Measurements from ENCODE around the gene UNC13A. TPM values are rescaled to one million over a fixed set of nuclear protein-coding genes. Genes with fewer than 3 reads are reported as not detected.

The UNC13A gene
- total RNA-seq, 3 donors from 2014 or later (not counting 1 experiment from before 2014, with no cell fraction given) = not detected

DNA sequence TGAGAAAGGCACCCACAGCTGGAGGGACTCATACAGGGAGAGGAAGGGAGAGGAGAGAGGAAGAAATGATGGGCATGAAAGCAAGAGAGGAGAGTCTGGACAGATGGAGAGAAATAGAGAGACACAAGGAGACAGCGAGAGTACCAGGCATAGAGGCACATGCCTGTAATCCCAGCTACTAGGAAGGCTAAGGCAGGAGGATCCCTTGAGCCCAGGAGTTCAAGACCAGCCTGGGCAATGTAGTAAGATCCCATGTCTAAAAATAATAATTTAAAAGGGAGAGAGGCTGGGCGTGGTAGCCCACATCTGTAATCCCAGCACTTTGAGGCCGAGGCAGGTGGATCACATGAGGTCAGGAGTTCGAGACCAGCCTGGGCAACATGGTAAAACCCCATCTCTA is 9.3 kb downstream of the UNC13A start:
- H3K4me1 Mint-ChIP-seq = peaks cover 22 to 28% of the 10 kb centered on the region in 2 donors
- peak overlapping the region; percentile 68 for H3K4me3 Mint-ChIP-seq
- TF ChIP-seq, protein P1, sequence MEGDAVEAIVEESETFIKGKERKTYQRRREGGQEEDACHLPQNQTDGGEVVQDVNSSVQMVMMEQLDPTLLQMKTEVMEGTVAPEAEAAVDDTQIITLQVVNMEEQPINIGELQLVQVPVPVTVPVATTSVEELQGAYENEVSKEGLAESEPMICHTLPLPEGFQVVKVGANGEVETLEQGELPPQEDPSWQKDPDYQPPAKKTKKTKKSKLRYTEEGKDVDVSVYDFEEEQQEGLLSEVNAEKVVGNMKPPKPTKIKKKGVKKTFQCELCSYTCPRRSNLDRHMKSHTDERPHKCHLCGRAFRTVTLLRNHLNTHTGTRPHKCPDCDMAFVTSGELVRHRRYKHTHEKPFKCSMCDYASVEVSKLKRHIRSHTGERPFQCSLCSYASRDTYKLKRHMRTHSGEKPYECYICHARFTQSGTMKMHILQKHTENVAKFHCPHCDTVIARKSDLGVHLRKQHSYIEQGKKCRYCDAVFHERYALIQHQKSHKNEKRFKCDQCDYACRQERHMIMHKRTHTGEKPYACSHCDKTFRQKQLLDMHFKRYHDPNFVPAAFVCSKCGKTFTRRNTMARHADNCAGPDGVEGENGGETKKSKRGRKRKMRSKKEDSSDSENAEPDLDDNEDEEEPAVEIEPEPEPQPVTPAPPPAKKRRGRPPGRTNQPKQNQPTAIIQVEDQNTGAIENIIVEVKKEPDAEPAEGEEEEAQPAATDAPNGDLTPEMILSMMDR (IDR thresholded peaks at IDR 0.05) = no peak
- peaks cover 8% of the 10 kb centered on the region for H3K27me3 ChIP-seq (ENCODE audit: control insufficient read depth, insufficient read depth, low read length)
- no peak overlapping the region for H3K27ac ChIP-seq (ENCODE audit: low read length)
- no peaks in the 10 kb centered on the region for H3K9me3 Mint-ChIP-seq
- peaks cover 14% of the 10 kb centered on the region for H3K4me1 ChIP-seq (ENCODE audit: control insufficient read depth, insufficient read depth, low read length)
- H3K36me3 Mint-ChIP-seq = no peaks in the 10 kb centered on the region
- intact Hi-C loops (cut with micrococcal nuclease) = no loop called here
- 84% methylated on average over 4 of the region's 4 CpGs for WGBS (ENCODE audit: insufficient coverage)
- no peaks in the 10 kb centered on the region for H3K9me3 ChIP-seq (ENCODE audit: control insufficient read depth, insufficient read depth, low read length)
- H3K27me3 Mint-ChIP-seq (ENCODE audit: low read depth in 2 of 2) = peaks cover 11 to 37% of the 10 kb centered on the region in 2 donors
- H3K27ac Mint-ChIP-seq = peak overlapping the region in 1 of 2 donors; percentile 89
- no peaks in the 10 kb centered on the region for H3K36me3 ChIP-seq (ENCODE audit: control insufficient read depth, insufficient read depth, low read length)
- H3K4me3 ChIP-seq (ENCODE audit: low read length) = no peak overlapping the region
- ATAC-seq (no peak), DNase-seq (no peak)

DNA sequence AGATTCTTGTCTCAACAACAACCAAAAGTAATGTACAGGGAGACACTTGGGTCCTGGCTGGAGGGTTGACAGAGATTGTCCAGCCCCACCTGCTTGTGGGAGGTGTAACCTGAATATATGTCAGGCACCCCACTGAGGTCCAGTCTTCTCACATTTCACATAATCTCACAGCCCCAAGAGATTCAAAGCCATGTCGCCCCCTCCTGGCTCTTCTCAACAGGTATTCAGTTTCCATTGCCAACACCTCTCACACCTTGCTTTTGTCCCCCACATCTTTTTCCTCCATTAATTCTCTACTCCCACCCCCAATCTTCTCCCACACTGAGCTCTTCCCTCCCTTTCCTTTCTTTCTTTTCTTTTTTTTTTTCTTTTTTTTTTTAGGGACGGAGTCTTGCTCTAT is 11.2 kb downstream of the UNC13A start:
- Mint-ChIP-seq H3K4me3 (no peak overlapping the region), H3K27ac (no peak overlapping the region), H3K9me3 (no peaks in the 10 kb centered on the region), H3K27me3 (ENCODE audit: low read depth in 2 of 2) (peaks cover 9 to 29% of the 10 kb centered on the region in 2 donors), H3K4me1 (peaks cover 22 to 28% of the 10 kb centered on the region in 2 donors), H3K36me3 (no peaks in the 10 kb centered on the region)
- H3K27me3 ChIP-seq (ENCODE audit: control insufficient read depth, insufficient read depth, low read length) = peaks cover 5% of the 10 kb centered on the region
- TF ChIP-seq, protein P1 (IDR thresholded peaks at IDR 0.05) = no peak
- ATAC-seq (no peak), DNase-seq (peak in 1 of 2 donors; percentile 18)
- intact Hi-C loops (cut with micrococcal nuclease) = no loop called here
- no peaks in the 10 kb centered on the region for H3K36me3 ChIP-seq (ENCODE audit: control insufficient read depth, insufficient read depth, low read length)
- H3K9me3 ChIP-seq (ENCODE audit: control insufficient read depth, insufficient read depth, low read length) = no peaks in the 10 kb centered on the region
- 63% methylated on average over 2 of the region's 2 CpGs for WGBS (ENCODE audit: insufficient coverage)
- peaks cover 14% of the 10 kb centered on the region for H3K4me1 ChIP-seq (ENCODE audit: control insufficient read depth, insufficient read depth, low read length)
- H3K4me3 ChIP-seq (ENCODE audit: low read length) = no peak overlapping the region
- no peak overlapping the region for H3K27ac ChIP-seq (ENCODE audit: low read length)

DNA sequence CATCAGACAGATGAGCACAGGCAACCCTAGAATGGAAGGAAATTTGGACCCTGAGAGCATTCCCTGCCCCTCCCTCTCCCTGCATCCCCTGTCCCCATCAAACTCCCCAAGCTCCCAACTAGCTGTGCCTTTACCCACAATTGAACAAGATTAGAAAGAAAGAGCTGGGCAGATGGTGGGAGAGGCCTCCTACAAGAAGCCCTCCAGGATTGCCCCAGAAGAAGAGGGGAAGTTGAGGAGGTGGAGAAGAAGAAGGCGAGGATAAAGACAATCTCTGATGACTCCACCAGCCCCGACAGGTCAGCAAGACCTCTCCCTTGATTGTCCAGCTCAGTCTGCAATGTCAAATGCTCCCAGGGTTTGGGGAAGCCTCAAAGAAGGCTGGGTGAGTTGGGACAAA is 11.9 kb downstream of the UNC13A start:
- Mint-ChIP-seq H3K9me3 (no peaks in the 10 kb centered on the region), H3K27ac (no peak overlapping the region)
- no peak for ATAC-seq

More for the DNA sequence above, 11.9 kb downstream of the UNC13A start:
- intact Hi-C loops (cut with micrococcal nuclease) = no loop called here
- Histone ChIP-seq H3K27me3 (ENCODE audit: control insufficient read depth, insufficient read depth, low read length) (peaks cover 5% of the 10 kb centered on the region), H3K9me3 (ENCODE audit: control insufficient read depth, insufficient read depth, low read length) (no peaks in the 10 kb centered on the region), H3K4me1 (ENCODE audit: control insufficient read depth, insufficient read depth, low read length) (peaks cover 14% of the 10 kb centered on the region), H3K27ac (ENCODE audit: low read length) (no peak overlapping the region), H3K4me3 (ENCODE audit: low read length) (no peak overlapping the region), H3K36me3 (ENCODE audit: control insufficient read depth, insufficient read depth, low read length) (no peaks in the 10 kb centered on the region)
- no peak for DNase-seq
- Mint-ChIP-seq H3K4me1 (peaks cover 19 to 26% of the 10 kb centered on the region in 2 donors), H3K27me3 (ENCODE audit: low read depth in 2 of 2) (peaks cover 9 to 28% of the 10 kb centered on the region in 2 donors), H3K36me3 (no peaks in the 10 kb centered on the region), H3K4me3 (no peak overlapping the region)
- TF ChIP-seq, protein P1 (IDR thresholded peaks at IDR 0.05) = no peak
- 65% methylated on average over 2 of the region's 2 CpGs for WGBS (ENCODE audit: insufficient coverage)

Measured in natural killer cell (primary cell).